HG02943 (cell line): ENCODE measurements around the gene ZCWPW1.
A peak's percentile ranks its signal among the peaks of the same experiment; 100 is the strongest.
"Not testable (repeated sequence)": the region's sequence is repeated elsewhere in the genome, so short reads cannot be mapped to it uniquely, and the experiment has no call there.

Source experiments
- ATAC-seq: cut with Tn5 transposase; IDR thresholded peaks from one replicate; pipeline ENCODE4 v1.9.1; 2021; ENCODE audit warnings: mild to moderate bottlenecking, low read depth, moderate library complexity; ENCODE audit not compliant: unreplicated experiment

Gene ZCWPW1

GRCh38 chr7:100456562-100456961 is 28.1 kb upstream of the ZCWPW1 start:
- no peak for ATAC-seq

- ATAC-seq: no peak
Observed at GRCh38 chr7:100455206-100455605, 26.7 kb upstream of the ZCWPW1 start.

GRCh38 chr7:100453854-100454253 is 25.4 kb upstream of the ZCWPW1 start:
- not testable (repeated sequence) for ATAC-seq

GRCh38 chr7:100452513-100452912 is 24.0 kb upstream of the ZCWPW1 start:
- ATAC-seq: no peak

GRCh38 chr7:100449190-100449795 is 20.8 kb upstream of the ZCWPW1 start:
- ATAC-seq: no peak

- ATAC-seq: not testable (repeated sequence)
Observed at GRCh38 chr7:100447363-100447762, 18.9 kb upstream of the ZCWPW1 start.

GRCh38 chr7:100446040-100446439 is 17.5 kb upstream of the ZCWPW1 start:
- no peak for ATAC-seq

GRCh38 chr7:100444311-100445278 is 16.1 kb upstream of the ZCWPW1 start:
- no peak for ATAC-seq

GRCh38 chr7:100443096-100443840 is 14.8 kb upstream of the ZCWPW1 start:
- ATAC-seq: no peak

GRCh38 chr7:100441641-100442535 is 13.4 kb upstream of the ZCWPW1 start:
- no peak for ATAC-seq

GRCh38 chr7:100439244-100439643 is 10.7 kb upstream of the ZCWPW1 start:
- not testable (repeated sequence) for ATAC-seq

- not testable (repeated sequence) for ATAC-seq
Observed at GRCh38 chr7:100438731-100439130, 10.2 kb upstream of the ZCWPW1 start.

GRCh38 chr7:100438172-100438571 is 9.7 kb upstream of the ZCWPW1 start:
- ATAC-seq: no peak

GRCh38 chr7:100437150-100438100 is 8.9 kb upstream of the ZCWPW1 start:
- no peak for ATAC-seq

- ATAC-seq: peak; percentile 12
Observed at GRCh38 chr7:100435401-100436304, 7.2 kb upstream of the ZCWPW1 start.

GRCh38 chr7:100434297-100435144 is 6.0 kb upstream of the ZCWPW1 start:
- ATAC-seq: no peak
